ENCODE results near the gene USP28.
"Not testable (repeated sequence)": the region's sequence is repeated elsewhere in the genome, so short reads cannot be mapped to it uniquely, and the experiment has no call there.

Gene USP28

DNA sequence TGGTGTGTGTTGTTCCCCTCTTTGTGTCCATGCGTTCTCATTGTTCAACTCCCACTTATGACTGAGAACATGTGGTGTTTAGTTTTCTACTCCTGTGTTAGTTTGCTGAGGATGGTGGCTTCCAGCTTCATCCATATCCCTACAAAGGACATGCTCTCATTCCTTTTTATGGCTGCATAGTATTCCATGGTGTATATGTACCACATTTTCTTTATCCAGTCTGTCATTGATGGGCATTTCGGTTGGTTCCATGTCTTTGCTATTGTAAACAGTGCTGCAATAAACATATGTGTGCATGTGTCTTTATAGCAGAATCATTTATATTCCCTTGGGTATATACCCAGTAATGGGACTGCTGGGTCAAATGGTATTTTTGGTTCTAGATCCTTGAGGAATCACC, 112.3 kb downstream of the USP28 start:
- H3K9me3 ChIP-seq (ENCODE audit: insufficient read depth, low read depth, low read length); H3K4me3 ChIP-seq (ENCODE audit: low read length); H3K9ac ChIP-seq (ENCODE audit: low read depth, low read length); H3K4me1 ChIP-seq (ENCODE audit: insufficient read depth, low read length); H3K27ac ChIP-seq (ENCODE audit: low read length); H3K27me3 ChIP-seq (ENCODE audit: insufficient read depth, low read length): not testable (repeated sequence)
- peaks cover 52% of the 10 kb centered on the region for H3K36me3 ChIP-seq (ENCODE audit: insufficient read depth, low read depth, low read length)

DNA sequence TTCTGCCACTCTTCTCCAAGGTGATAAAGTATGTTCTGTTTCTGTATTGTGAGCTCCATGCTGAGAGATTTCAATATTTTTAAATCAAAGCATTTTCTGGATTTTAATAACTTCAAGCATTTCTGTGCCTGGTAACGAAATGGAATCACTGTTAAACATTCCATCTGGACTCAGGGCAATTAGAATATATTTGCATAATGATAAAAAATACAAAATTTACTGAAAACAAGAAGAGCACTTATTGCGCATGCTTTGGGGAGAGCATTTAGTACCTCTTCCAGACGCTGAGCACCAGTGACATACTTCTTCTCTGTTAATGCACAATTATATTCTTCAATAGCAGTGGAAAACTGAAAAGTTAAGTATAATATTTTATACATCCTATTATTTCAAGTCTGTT, 115.1 kb downstream of the USP28 start:
- H3K4me1 ChIP-seq (ENCODE audit: insufficient read depth, low read length), result no peaks in the 10 kb centered on the region
- peaks cover 58% of the 10 kb centered on the region for H3K36me3 ChIP-seq (ENCODE audit: insufficient read depth, low read depth, low read length)
- no peaks in the 10 kb centered on the region for H3K27me3 ChIP-seq (ENCODE audit: insufficient read depth, low read length)
- no peaks in the 10 kb centered on the region for H3K9me3 ChIP-seq (ENCODE audit: insufficient read depth, low read depth, low read length)
- no peak overlapping the region for H3K9ac ChIP-seq (ENCODE audit: low read depth, low read length)
- no peak overlapping the region for H3K27ac ChIP-seq (ENCODE audit: low read length)
- no peak overlapping the region for H3K4me3 ChIP-seq (ENCODE audit: low read length)

DNA sequence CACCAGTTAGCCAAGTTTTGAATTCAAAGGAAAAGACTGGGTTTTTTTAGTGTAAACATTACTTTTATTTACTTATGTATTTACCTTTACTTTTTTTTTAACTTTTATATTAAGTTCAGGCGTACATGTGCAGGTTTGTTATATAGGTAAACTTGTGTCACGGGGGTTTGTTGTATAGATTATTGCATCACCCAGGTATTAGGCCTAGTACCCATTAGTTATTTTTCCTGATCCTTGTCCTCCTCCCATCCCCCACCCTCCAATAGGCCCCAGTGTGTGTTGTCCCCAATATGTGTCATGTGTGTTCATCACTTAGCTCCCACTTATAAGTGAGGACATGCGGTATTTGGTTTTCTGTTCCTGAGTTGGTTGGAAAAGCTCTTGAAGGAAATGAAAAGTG, 122.4 kb downstream of the USP28 start:
- Histone ChIP-seq H3K27me3 (ENCODE audit: insufficient read depth, low read length) (no peaks in the 10 kb centered on the region), H3K4me1 (ENCODE audit: insufficient read depth, low read length) (no peaks in the 10 kb centered on the region), H3K4me3 (ENCODE audit: low read length) (no peak overlapping the region), H3K9ac (ENCODE audit: low read depth, low read length) (no peak overlapping the region), H3K27ac (ENCODE audit: low read length) (no peak overlapping the region), H3K36me3 (ENCODE audit: insufficient read depth, low read depth, low read length) (peaks cover 62% of the 10 kb centered on the region), H3K9me3 (ENCODE audit: insufficient read depth, low read depth, low read length) (no peaks in the 10 kb centered on the region)
